Epidermal melanocyte (primary cell): ENCODE data around the gene TMEM140.
"Not testable (repeated sequence)": the region's sequence is repeated elsewhere in the genome, so short reads cannot be mapped to it uniquely, and the experiment has no call there.

ENCODE experiments used
- DNase-seq: peaks from one replicate; pipeline ENCODE4 v3.0.0; 2011; ENCODE audit warnings: low spot score; ENCODE audit not compliant: insufficient read length

The TMEM140 gene

GRCh38 chr7:135158874-135159273, 11.0 kb downstream of the TMEM140 start:
- DNase-seq: no peak

GRCh38 chr7:135159359-135160085, 11.7 kb downstream of the TMEM140 start:
- no peak for DNase-seq

- no peak for DNase-seq
Measured at GRCh38 chr7:135160098-135160857, 12.4 kb downstream of the TMEM140 start.

GRCh38 chr7:135160858-135161653, 13.2 kb downstream of the TMEM140 start:
- no peak for DNase-seq

GRCh38 chr7:135161669-135162068, 13.8 kb downstream of the TMEM140 start:
- no peak for DNase-seq

GRCh38 chr7:135162382-135163001, 14.6 kb downstream of the TMEM140 start:
- no peak for DNase-seq

- DNase-seq: no peak
Measured at GRCh38 chr7:135164357-135165061, 16.6 kb downstream of the TMEM140 start.

- DNase-seq: no peak
Measured at GRCh38 chr7:135165862-135166261, 18.0 kb downstream of the TMEM140 start.

- no peak for DNase-seq
Measured at GRCh38 chr7:135166338-135166990, 18.6 kb downstream of the TMEM140 start.

- DNase-seq: no peak
Measured at GRCh38 chr7:135167365-135167917, 19.6 kb downstream of the TMEM140 start.

- no peak for DNase-seq
Measured at GRCh38 chr7:135168001-135168400, 20.1 kb downstream of the TMEM140 start.

- DNase-seq: no peak
Measured at GRCh38 chr7:135168489-135169140, 20.7 kb downstream of the TMEM140 start.

GRCh38 chr7:135169141-135169963, 21.5 kb downstream of the TMEM140 start:
- no peak for DNase-seq

- no peak for DNase-seq
Measured at GRCh38 chr7:135169964-135170273, 22.0 kb downstream of the TMEM140 start.

GRCh38 chr7:135170274-135170997, 22.6 kb downstream of the TMEM140 start, which contains the start of gene CYREN:
TSS of gene CYREN (minus strand) at chr7:135170707. CDS start at chr7:135168922, 1,785 bp downstream.
- DNase-seq: peak; percentile 94

GRCh38 chr7:135170998-135171481, 23.2 kb downstream of the TMEM140 start:
- DNase-seq: not testable (repeated sequence)

GRCh38 chr7:135171581-135172291, 23.9 kb downstream of the TMEM140 start:
- not testable (repeated sequence) for DNase-seq
